Bronchial epithelial cell (primary cell): ENCODE results near the gene IQSEC3. TPM values are rescaled to one million over a fixed set of nuclear protein-coding genes. Genes with fewer than 3 reads are reported as not detected.

Experiments
- DNase-seq: peaks from one replicate; pipeline ENCODE4 v3.0.0-alpha.2; 2010; ENCODE audit warnings: low read depth
- FAIRE-seq: peaks from 2 replicates; lab custom pipeline; 2011; peaks lifted over from hg19 to GRCh38; lab: Jason Lieb, UNC
- H3K27me3 ChIP-seq: 2 replicates; pipeline ENCODE4 v1.5.1; 2011; ENCODE audit warnings: low read length; ENCODE audit not compliant: control insufficient read depth, insufficient read depth
- H3K36me3 ChIP-seq: 2 replicates; pipeline ENCODE4 v1.5.1; 2011; ENCODE audit warnings: low read length; ENCODE audit not compliant: control insufficient read depth, insufficient read depth
- H3K4me3 ChIP-seq: 2 replicates; pipeline ENCODE4 v1.5.1; 2011; ENCODE audit warnings: mild to moderate bottlenecking, low read depth, low read length, control low read depth
- CTCF ChIP-seq: IDR thresholded peaks from 2 replicates; pipeline ENCODE4 v1.5.1; 2011; ENCODE audit warnings: mild to moderate bottlenecking, moderate library complexity, low read length, control low read depth, inconsistent platforms; ENCODE audit not compliant: insufficient read depth, severe bottlenecking
- total RNA-seq: library from RNA; depleted of rRNA; stranded (reverse); fragments of >200 nt; gene quantifications from 2 replicates; pipeline ENCODE4 v1.2.1, GENCODE V29; 2014

Gene IQSEC3
- total RNA-seq, 1 donor from 2014 or later: not detected

- Histone ChIP-seq H3K27me3 (peaks cover under 1% of the 10 kb centered on the region), H3K4me3 (no peak overlapping the region)
- DNase-seq: no peak
Observed at GRCh38 chr12:227286-227915, 160.8 kb downstream of the IQSEC3 start.

More at GRCh38 chr12:227286-227915, 160.8 kb downstream of the IQSEC3 start:
- no peaks in the 10 kb centered on the region for H3K36me3 ChIP-seq
- no peak for FAIRE-seq
- no peak for TF ChIP-seq CTCF

Other genes with a start within 250 kb of the IQSEC3 start
- 0.26 TPM in 1 of 2 replicates, not detected in the other for gene SLC6A12, start 147.4 kb downstream of the IQSEC3 start, total RNA-seq
- gene SLC6A13, start 196.1 kb downstream of the IQSEC3 start, total RNA-seq: 0.64 and 0.79 TPM in 2 replicates